GM18526 (cell line): ENCODE results near the gene SMARCAL1.

ENCODE experiments used
- POLR2A ChIP-seq: IDR thresholded peaks from 3 replicates; pipeline ENCODE4 v1.6.1; 2011; ENCODE audit not compliant: insufficient read length; ENCODE audit errors: extremely low read depth

SMARCAL1 gene

DNA sequence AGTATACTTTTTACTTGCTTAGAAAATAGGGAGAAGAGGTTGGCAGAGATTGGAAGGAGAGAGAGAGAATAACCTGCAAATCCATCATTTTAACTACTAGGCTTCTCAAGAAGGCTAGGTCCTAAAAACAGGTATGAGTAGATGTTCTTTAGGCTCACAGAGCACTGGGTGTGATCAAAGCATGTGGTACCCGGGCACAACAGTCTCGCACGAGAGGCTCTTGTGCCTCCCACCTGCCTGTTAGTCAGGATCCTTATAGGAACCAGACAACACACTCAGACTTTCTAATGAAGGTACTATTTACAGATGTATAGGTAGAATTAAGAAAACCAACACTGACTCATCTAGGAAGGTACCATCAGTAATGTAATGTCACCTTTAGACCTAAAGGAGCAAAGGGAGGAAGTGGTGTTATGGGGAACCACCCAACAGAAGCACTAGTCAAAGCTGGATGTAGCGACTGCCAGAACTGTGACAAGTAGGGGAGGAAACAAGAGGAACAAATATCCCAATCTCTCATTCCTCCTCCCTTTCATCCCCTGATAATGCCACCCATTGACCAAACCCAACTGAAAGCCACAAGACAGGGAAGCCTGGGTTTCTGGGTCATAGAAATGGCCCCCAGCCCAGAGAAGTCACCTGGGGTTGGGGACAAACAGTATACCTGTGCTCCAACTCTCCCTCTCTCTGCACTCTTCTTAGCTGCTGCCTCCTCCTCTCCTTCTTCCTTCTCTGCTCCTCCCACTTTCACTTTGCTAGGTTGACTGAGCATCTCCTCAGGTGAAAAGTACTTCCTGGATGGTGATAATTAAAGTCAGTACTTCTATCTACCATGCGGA, 24.0 kb upstream of the SMARCAL1 start:
- no peak for TF ChIP-seq POLR2A

- TF ChIP-seq POLR2A, result no peak
These were observed 22.7 kb upstream of the SMARCAL1 start for GRCh38 chr2:216389570-216389969.

- TF ChIP-seq POLR2A, result no peak
These were observed 20.9 kb upstream of the SMARCAL1 start for GRCh38 chr2:216391401-216391800.

DNA sequence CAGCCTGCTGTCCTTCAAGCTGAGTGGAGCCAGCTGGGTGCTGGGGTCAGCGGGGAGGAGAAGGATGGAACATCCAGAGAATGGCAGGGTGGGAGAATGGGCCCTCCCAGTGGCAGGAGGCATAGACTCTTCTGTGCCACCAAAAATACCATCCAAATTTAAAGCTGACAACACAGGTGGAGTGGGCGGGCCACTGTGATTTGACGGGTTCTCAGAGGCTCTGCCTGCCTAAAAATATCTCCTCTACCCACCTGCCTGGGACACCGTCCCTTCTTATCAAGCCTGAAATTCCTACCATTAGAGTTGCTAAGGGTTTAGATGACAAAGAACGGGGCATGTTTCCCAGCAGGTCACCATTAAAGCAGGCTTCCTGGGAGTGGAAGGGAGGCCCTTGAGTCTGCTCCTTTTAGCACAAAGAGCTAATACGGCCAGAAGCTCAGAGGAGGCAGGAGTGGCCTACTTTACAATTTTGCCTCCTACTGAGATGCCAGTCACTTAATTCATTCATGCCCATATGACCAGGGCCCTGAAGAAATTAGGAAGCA, 20.2 kb upstream of the SMARCAL1 start:
- no peak for TF ChIP-seq POLR2A

- no peak for TF ChIP-seq POLR2A
These were observed 19.1 kb upstream of the SMARCAL1 start for GRCh38 chr2:216392945-216393840.

- no peak for TF ChIP-seq POLR2A
These were observed 17.4 kb upstream of the SMARCAL1 start for GRCh38 chr2:216394881-216395280.

GRCh38 chr2:216399621-216400020, 12.7 kb upstream of the SMARCAL1 start:
- TF ChIP-seq POLR2A, result no peak

- TF ChIP-seq POLR2A, result no peak
These were observed 9.5 kb upstream of the SMARCAL1 start for GRCh38 chr2:216402751-216403150.

DNA sequence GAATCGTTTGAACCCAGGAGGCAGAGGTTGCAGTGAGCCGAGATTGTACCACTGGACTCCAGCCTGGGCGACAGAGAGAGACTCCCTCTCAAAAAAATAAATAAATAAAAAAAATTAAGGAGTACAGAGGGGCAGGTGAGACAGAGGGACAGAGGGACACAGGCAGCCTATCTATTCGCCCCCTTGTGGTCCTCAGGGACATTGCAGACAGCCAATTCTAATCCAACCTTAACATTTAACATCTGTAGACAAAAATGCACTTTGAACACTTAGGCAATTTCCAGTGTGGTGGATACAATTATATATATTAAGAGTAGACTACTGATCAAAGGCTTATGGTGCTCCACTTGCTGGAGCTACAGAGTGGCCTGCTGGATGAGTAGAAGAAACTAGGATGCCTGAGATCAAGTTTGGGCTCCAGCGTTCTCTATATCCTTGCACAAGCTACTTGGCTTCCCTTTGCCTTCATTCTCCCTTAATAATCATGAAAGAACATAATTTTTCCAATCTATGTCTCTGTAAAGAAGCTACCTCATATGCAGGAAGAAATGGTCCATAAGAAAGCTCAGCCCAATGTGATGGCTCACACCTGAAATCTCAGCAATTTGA, 8.2 kb upstream of the SMARCAL1 start:
- no peak for TF ChIP-seq POLR2A

DNA sequence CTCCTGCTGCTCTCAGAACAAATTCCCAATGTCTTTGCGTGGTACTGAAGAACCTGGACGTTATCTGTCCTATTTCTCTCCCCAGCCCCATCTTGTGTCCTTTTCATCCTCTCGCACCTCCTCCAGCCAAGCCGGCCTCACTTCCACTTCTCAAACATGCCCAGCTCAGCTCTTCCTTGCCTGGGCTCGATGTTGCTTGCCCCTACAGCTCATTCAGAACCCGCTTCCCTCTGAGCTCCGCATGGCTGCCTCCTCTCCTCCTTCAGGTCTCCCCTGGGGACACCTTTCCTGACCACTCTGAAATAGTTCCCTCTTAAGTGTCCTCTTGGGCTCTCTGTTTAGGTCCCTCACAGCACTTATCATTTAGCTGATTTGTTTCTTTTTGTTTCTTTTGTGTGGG, 6.7 kb upstream of the SMARCAL1 start:
- TF ChIP-seq POLR2A, result no peak

- no peak for TF ChIP-seq POLR2A
These were observed 5.5 kb upstream of the SMARCAL1 start for GRCh38 chr2:216406826-216407225.

GRCh38 chr2:216408426-216409290, 3.6 kb upstream of the SMARCAL1 start:
- no peak for TF ChIP-seq POLR2A

GRCh38 chr2:216410550-216410949, 1.7 kb upstream of the SMARCAL1 start:
- no peak for TF ChIP-seq POLR2A

DNA sequence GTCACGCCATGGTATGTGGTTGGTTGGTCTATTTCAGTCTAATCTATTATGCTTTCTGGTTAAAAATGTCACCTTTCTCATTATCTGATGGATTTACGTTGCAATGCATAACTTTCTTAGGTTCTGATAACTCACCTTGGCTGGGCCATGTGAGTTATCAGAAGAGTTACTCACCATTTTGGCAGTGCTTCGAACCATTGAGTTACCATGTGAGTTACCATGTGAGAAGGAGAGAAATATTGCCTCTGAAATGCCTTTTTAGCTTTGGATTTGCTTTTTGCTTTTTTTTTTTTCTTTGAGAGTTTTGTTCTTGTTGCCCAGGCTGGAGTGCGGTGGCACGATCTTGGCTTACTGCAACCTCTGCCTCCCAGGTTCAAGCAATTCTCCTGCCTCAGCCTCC, 1.6 kb downstream of the SMARCAL1 start:
- no peak for TF ChIP-seq POLR2A

DNA sequence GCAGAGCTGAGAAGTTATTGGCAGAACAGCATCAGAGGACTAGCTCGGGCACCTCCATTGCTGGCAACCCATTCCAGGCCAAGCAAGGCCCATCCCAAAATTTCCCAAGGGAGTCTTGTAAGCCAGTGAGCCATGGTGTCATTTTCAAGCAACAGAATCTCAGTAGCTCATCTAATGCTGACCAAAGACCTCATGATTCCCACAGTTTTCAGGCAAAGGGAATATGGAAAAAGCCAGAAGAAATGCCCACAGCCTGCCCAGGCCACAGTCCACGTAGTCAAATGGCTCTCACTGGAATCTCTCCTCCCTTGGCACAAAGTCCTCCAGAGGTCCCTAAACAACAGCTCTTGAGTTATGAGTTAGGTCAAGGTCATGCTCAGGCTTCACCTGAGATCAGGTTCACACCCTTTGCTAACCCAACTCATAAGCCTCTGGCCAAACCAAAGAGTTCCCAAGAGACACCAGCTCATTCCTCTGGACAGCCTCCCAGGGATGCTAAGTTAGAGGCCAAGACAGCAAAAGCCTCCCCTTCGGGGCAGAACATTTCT, 2.6 kb downstream of the SMARCAL1 start:
- TF ChIP-seq POLR2A, result no peak

GRCh38 chr2:216415541-216415940, 3.3 kb downstream of the SMARCAL1 start:
- no peak for TF ChIP-seq POLR2A
